Endothelial cell (in vitro differentiated cells): Measurements from ENCODE around the gene NRCAM. TPM values are rescaled to one million over a fixed set of nuclear protein-coding genes. Genes with fewer than 3 reads are reported as not detected.

ENCODE experiments used
- DNase-seq: peaks from one replicate; pipeline ENCODE4 v3.0.0; 2021; ENCODE audit warnings: low spot score
- H3K27ac Mint-ChIP-seq: one replicate; pipeline ENCODE4 v1.8.0; 2021; ENCODE audit warnings: mixed read lengths, inconsistent platforms; ENCODE audit not compliant: unreplicated experiment
- H3K27me3 Mint-ChIP-seq: one replicate; pipeline ENCODE4 v1.8.0; 2021; ENCODE audit warnings: mild to moderate bottlenecking, moderate library complexity, mixed read lengths, inconsistent platforms; ENCODE audit not compliant: unreplicated experiment
- H3K36me3 Mint-ChIP-seq: one replicate; pipeline ENCODE4 v1.8.0; 2021; ENCODE audit warnings: mild to moderate bottlenecking, low read depth, mixed read lengths, inconsistent platforms; ENCODE audit not compliant: unreplicated experiment
- H3K4me1 Mint-ChIP-seq: one replicate; pipeline ENCODE4 v1.8.0; 2021; ENCODE audit warnings: mild to moderate bottlenecking, mixed read lengths, inconsistent platforms; ENCODE audit not compliant: unreplicated experiment
- H3K4me3 Mint-ChIP-seq: one replicate; pipeline ENCODE4 v1.8.0; 2021; ENCODE audit warnings: mild to moderate bottlenecking, mixed read lengths, inconsistent platforms; ENCODE audit not compliant: unreplicated experiment
- H3K9me3 Mint-ChIP-seq: one replicate; pipeline ENCODE4 v1.8.0; 2021; ENCODE audit warnings: mixed read lengths, inconsistent platforms; ENCODE audit not compliant: unreplicated experiment
- CTCF ChIP-seq: fragments of 200-600 bp; sonication (generic); IDR thresholded peaks from one replicate; pipeline ENCODE4 v1.5.0; 2021; ENCODE audit warnings: antibody characterized with exemption; ENCODE audit not compliant: unreplicated experiment
- total RNA-seq: library from RNA; stranded (reverse); fragmentation: NEBNext Ultra II Directional; extraction: Animal tissue kit (Norgen Biotek cat#: 25700); gene quantifications from one replicate; pipeline ENCODE4 v1.2.1, GENCODE V29; 2021; ENCODE audit not compliant: unreplicated experiment

The NRCAM gene
- total RNA-seq, 1 donor from 2014 or later = 2.2 TPM

DNA sequence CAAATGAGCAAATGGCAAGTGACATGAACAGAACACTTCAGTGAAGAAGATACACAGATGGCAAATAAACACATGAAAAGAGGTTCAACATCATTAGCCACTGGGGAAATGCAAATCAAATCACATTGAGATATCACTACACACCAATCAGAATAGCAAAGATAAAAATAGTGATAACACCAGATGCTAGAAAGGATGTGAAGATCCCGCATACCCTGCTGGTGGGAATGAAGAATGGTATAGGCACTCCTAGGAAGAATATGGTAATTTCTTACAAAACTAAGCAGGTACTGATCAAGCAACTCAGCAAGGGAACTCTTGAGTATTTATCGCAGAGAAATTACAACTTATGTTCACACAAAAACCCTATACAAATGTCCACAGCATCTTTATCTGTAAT, 337.3 kb downstream of the NRCAM start:
- peaks cover 8% of the 10 kb centered on the region for H3K4me1 Mint-ChIP-seq
- no peak for DNase-seq
- H3K27me3 Mint-ChIP-seq = no peaks in the 10 kb centered on the region

DNA sequence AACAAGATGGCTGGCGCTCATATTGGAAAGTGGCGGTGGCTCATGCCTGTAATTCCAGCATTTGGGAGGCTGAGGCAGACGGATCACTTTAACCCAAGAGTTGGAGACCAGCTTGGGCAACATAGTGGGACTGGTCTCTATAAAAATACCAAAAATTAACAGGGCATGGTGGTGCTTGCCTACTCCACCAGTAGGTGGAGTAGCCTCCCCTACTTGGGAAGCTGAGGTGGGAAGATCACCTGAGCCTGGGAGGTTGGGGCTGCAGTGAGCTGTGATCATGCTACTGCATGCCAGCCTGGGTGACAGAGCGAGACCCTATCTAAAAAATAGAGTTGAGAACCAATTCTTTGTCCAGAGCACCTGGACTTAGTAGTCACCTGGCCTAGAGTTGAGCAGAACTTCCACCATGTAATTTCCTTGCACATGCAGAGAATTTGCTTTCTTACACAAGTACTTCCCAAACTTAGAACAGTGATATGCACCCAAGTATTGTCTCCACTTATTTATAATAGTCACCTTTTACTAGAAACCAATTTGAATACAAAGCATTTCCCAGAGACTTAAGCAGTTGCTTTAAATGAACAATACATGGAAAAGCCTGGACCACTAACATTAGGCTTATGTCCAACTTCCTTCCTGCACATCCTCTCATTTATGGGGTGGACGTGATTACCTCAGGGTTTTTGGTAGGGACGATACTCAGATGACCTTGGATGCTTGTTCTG, 342.0 kb downstream of the NRCAM start:
- Mint-ChIP-seq H3K27me3 (no peaks in the 10 kb centered on the region), H3K4me3 (no peak overlapping the region), H3K9me3 (no peaks in the 10 kb centered on the region), H3K4me1 (peaks cover 10% of the 10 kb centered on the region), H3K36me3 (no peaks in the 10 kb centered on the region), H3K27ac (peak overlapping the region; percentile 11)
- peak; percentile 25 for DNase-seq
- peak; percentile 80 for TF ChIP-seq CTCF

More for the DNA sequence above, 337.3 kb downstream of the NRCAM start:
- H3K36me3 Mint-ChIP-seq = no peaks in the 10 kb centered on the region
- H3K4me3 Mint-ChIP-seq = no peak overlapping the region
- TF ChIP-seq CTCF = peak; percentile 15
- no peaks in the 10 kb centered on the region for H3K9me3 Mint-ChIP-seq
- no peak overlapping the region for H3K27ac Mint-ChIP-seq

DNA sequence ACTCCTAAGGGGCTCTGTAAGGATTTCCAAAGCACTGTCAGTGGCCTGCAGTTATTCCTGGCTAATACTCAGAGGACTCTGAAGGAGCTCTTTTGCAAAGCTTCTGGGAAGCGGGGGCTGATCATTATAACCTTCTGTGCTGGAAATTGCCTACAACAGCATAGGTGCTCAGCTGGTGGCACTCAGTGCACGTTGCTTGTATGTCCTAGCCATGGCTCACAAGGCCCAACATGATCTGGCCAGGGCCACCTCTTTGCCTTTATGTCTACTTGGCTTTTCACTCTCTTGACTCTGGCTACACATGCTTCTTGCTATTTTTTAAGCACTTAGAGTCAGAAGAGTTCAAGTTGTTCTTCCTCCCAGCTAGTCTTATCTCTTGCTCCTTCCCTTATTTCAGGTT, 343.6 kb downstream of the NRCAM start:
- H3K4me3 Mint-ChIP-seq = no peak overlapping the region
- H3K4me1 Mint-ChIP-seq = peaks cover 10% of the 10 kb centered on the region
- no peaks in the 10 kb centered on the region for H3K36me3 Mint-ChIP-seq
- no peaks in the 10 kb centered on the region for H3K27me3 Mint-ChIP-seq
- no peak for TF ChIP-seq CTCF
- H3K9me3 Mint-ChIP-seq = no peaks in the 10 kb centered on the region
- no peak overlapping the region for H3K27ac Mint-ChIP-seq
- no peak for DNase-seq

DNA sequence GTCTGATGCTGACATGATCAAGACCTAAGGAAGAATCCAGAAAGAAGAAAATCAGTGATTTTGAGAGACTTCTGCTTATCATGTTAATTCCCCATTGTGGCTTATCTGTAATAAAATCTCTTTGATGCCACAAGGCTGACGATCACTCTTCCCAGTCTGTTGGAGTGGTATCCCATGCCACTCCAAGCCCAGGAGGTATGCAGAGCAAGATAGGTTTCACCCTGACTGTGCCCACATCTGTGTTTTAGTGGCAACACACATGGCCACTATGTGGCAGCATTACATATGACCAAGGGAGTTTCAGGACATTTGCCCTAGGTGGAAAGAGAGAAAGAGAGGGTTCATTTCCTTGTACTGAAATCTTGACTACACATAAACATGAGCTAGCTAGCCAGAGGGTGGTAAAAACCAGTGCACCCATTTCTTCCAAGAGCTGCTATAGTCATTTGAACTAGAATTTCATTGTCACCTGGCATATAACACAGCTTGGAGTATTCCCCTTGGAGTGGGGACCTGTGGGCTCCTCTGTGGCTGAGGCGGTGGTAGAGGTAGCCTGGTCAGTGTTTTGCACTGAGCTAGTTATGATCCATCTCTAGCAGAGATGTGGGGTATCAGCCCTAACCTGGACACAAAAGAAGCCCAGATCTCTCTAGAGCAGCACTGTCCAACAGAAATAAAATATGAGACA, 346.9 kb downstream of the NRCAM start:
- H3K36me3 Mint-ChIP-seq = no peaks in the 10 kb centered on the region
- H3K4me1 Mint-ChIP-seq = peaks cover 6% of the 10 kb centered on the region
- no peak overlapping the region for H3K4me3 Mint-ChIP-seq
- H3K9me3 Mint-ChIP-seq = no peaks in the 10 kb centered on the region
- DNase-seq = no peak
- no peak for TF ChIP-seq CTCF
- H3K27me3 Mint-ChIP-seq = no peaks in the 10 kb centered on the region
- H3K27ac Mint-ChIP-seq = no peak overlapping the region

DNA sequence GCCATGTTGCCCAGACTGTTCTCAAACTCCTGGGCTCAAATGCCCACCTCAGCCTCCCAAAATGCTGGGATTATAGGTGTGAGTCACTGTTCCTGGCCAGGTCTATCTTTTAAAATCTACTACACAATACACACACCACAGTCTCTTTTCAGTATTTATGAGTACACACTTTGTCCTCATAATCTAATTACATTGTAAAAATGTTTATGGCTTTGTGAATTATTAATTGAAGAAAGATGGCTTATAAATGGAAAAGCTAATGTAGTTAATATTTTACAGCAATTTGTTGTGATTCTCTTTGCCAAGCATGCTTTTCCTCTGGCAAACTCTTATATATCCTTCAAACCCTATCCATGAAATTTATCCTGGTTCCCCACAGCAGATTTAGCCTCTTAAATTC, 348.1 kb downstream of the NRCAM start:
- DNase-seq = no peak
- peaks cover 2% of the 10 kb centered on the region for H3K4me1 Mint-ChIP-seq
- H3K27ac Mint-ChIP-seq = no peak overlapping the region
- TF ChIP-seq CTCF = no peak
- no peaks in the 10 kb centered on the region for H3K36me3 Mint-ChIP-seq
- no peaks in the 10 kb centered on the region for H3K27me3 Mint-ChIP-seq
- no peaks in the 10 kb centered on the region for H3K9me3 Mint-ChIP-seq
- H3K4me3 Mint-ChIP-seq = no peak overlapping the region
